Liver (tissue), 9 donors: ENCODE results near the gene ACTR10. TPM values are rescaled to one million over a fixed set of nuclear protein-coding genes. Genes with fewer than 3 reads are reported as not detected.

ENCODE experiments used
- DNase-seq: peaks from one replicate; pipeline ENCODE4 v3.0.0-alpha.2; 2017; ENCODE audit warnings: low spot score
- H3K27ac ChIP-seq, 2 donors: one replicate each; pipeline ENCODE4 v1.7.0; 2013; ENCODE audit warnings: inconsistent platforms in 2 of 2, low read length in 2 of 2, control low read depth in 1 of 2, low read depth in 1 of 2, mild to moderate bottlenecking in 1 of 2
- H3K27me3 ChIP-seq, 4 donors: one replicate each; pipeline versions ENCODE4 v1.6.1 to v1.7.0; 2013; ENCODE audit warnings: low read length in 3 of 4, inconsistent platforms in 1 of 4, mild to moderate bottlenecking in 1 of 4, moderate library complexity in 1 of 4; ENCODE audit not compliant: control insufficient read depth in 4 of 4, insufficient read depth in 4 of 4
- H3K36me3 ChIP-seq, 4 donors: one replicate each; pipeline versions ENCODE4 v1.6.1 to v1.7.0; 2013; ENCODE audit warnings: low read length in 3 of 4, mild to moderate bottlenecking in 3 of 4, low read depth in 1 of 4, moderate library complexity in 1 of 4; ENCODE audit not compliant: control insufficient read depth in 4 of 4, insufficient read depth in 3 of 4
- H3K4me1 ChIP-seq, 4 donors: one replicate each; pipeline versions ENCODE4 v1.6.1 to v1.7.0; 2013; ENCODE audit warnings: low read length in 3 of 4, mild to moderate bottlenecking in 3 of 4, moderate library complexity in 1 of 4; ENCODE audit not compliant: control insufficient read depth in 4 of 4, insufficient read depth in 4 of 4
- H3K4me3 ChIP-seq, 3 donors: one replicate each; pipeline versions ENCODE4 v1.6.1 to v1.7.0; 2013; ENCODE audit warnings: low read length in 3 of 3, control low read depth in 1 of 3, low read depth in 1 of 3, mild to moderate bottlenecking in 1 of 3
- H3K9ac ChIP-seq, 2 donors: one replicate each; pipeline ENCODE4 v1.7.0; 2013; ENCODE audit warnings: low read length in 2 of 2, mild to moderate bottlenecking in 2 of 2, moderate library complexity in 2 of 2, control low read depth in 1 of 2, low read depth in 1 of 2
- H3K9me3 ChIP-seq, 4 donors: one replicate each; pipeline versions ENCODE4 v1.6.1 to v1.7.0; 2013; ENCODE audit warnings: low read length in 3 of 4; ENCODE audit not compliant: control insufficient read depth in 4 of 4
- FOXA1 ChIP-seq: IDR thresholded peaks from 2 replicates; pipeline ENCODE4 v1.6.1; 2016; ENCODE audit warnings: antibody characterized with exemption
- HNF4G ChIP-seq: IDR thresholded peaks from 2 replicates; pipeline ENCODE4 v1.6.1; 2016; ENCODE audit warnings: antibody characterized with exemption
- JUND ChIP-seq, 2 donors: IDR thresholded peaks; 2 replicates each; pipeline ENCODE4 v1.6.1; 2016; ENCODE audit warnings: antibody characterized with exemption in 2 of 2
- NR2F2 ChIP-seq: IDR thresholded peaks from 2 replicates; pipeline ENCODE4 v1.6.1; 2016; ENCODE audit warnings: antibody characterized with exemption
- RXRA ChIP-seq, 2 donors: IDR thresholded peaks; 2 replicates each; pipeline ENCODE4 v1.6.1; 2017 to 2018; ENCODE audit warnings: antibody characterized with exemption in 2 of 2, mild to moderate bottlenecking in 1 of 2
- SP1 ChIP-seq: IDR thresholded peaks from 2 replicates; pipeline ENCODE4 v1.6.1; 2018; ENCODE audit warnings: antibody characterized with exemption, mild to moderate bottlenecking
- TAF1 ChIP-seq: conservative IDR thresholded peaks from 2 replicates; pipeline ENCODE4 v1.6.1; 2016; ENCODE audit warnings: antibody characterized with exemption, mild to moderate bottlenecking
- YY1 ChIP-seq: IDR thresholded peaks from 2 replicates; pipeline ENCODE4 v1.6.1; 2016; ENCODE audit warnings: antibody characterized with exemption, mild to moderate bottlenecking
- WGBS: extraction: QIAGEN DNeasy Blood & Tissue Kit; methylation state at CpG from one replicate; pipeline ENCODE4 v1.1.7; 2013; 5-methylcytosine and 5-hydroxymethylcytosine counted together
- polyA plus RNA-seq, 2 donors: library from polyadenylated mRNA; stranded (reverse) in 1 of 2; unstranded in 1 of 2; fragments of 200-250 nt in 1 of 2; fragments of >200 nt in 1 of 2; fragmentation: Nextera tagmentation in 1 of 2; extraction: Ambion mirVana in 1 of 2; gene quantifications; one replicate each; pipeline versions ENCODE4 v1.2.1 to v1.2.3, GENCODE V29; 2013 to 2015
- total RNA-seq, 2 donors: library from RNA; depleted of rRNA; stranded (reverse); fragments of >200 nt; gene quantifications; one replicate each; pipeline ENCODE4 v1.2.3, GENCODE V29; 2014
- TF ChIP-seq, protein P1 (sequence below): IDR thresholded peaks from 2 replicates; pipeline ENCODE4 v1.6.1; 2016; ENCODE audit warnings: antibody characterized with exemption
- TF ChIP-seq, protein P2 (sequence below): IDR thresholded peaks from 2 replicates; pipeline ENCODE4 v1.6.1; 2016; ENCODE audit warnings: antibody characterized with exemption
- TF ChIP-seq, protein P3 (sequence below): fragments of 150-350 bp; IDR thresholded peaks from 2 replicates; pipeline ENCODE4 v1.5.1; 2017; ENCODE audit warnings: improper control_type of control experiment, low read depth, low read length; ENCODE audit not compliant: missing input control
- donor health status: healthy.
- donor health status: healthy.
- donor health status: healthy.
- donor health status: healthy.
- donor health status: healthy.

The ACTR10 gene
- total and polyA plus RNA-seq, 4 donors = 19.2 to 42.0 (median 25.2) TPM

DNA sequence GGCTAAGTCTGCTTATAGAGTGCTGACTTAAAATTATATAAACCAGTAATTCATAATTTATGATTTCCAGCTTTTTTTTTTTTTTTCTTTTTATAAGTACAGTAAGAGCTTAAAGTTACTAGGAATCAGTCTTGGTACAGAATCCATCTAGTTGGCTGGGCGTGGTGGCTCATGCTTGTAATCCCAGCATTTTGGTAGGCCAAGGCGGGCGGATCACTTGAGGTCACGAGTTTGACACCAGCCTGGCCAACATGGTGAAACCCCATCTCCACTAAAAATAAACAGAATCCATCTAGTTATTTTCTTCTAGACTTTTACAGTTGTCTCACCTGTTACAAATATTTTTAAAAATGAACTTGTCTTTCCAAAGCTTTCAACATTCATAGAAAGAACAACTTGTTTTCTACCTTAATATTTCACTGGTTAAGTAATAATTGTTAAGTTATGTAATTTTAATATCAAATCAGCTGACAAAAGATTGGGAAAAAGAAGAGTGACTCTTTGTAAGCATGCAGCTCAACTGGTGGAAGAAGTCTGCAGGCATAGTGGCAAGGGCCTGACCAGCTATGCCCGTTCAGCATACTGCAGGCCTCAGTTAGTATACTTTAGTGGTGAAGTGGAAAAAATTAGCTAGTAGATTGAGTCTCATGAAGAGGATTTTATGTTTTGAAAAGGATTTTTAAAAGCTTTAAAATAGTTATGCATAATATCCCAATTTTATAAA, 27.3 kb downstream of the ACTR10 start:
- 98% methylated on average over 5 of the region's 5 CpGs for WGBS
- no peak for DNase-seq
- H3K36me3 ChIP-seq = peaks cover 1 to 6% (median 6%) of the 10 kb centered on the region in 4 donors
- no peaks in the 10 kb centered on the region for H3K9me3 ChIP-seq
- TF ChIP-seq NR2F2 = no peak
- no peak for TF ChIP-seq FOXA1
- no peak for TF ChIP-seq JUND (IDR thresholded peaks at IDR 0.05)
- TF ChIP-seq SP1 = no peak
- TF ChIP-seq, protein P1, sequence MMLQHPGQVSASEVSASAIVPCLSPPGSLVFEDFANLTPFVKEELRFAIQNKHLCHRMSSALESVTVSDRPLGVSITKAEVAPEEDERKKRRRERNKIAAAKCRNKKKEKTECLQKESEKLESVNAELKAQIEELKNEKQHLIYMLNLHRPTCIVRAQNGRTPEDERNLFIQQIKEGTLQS = no peak
- TF ChIP-seq, protein P2, sequence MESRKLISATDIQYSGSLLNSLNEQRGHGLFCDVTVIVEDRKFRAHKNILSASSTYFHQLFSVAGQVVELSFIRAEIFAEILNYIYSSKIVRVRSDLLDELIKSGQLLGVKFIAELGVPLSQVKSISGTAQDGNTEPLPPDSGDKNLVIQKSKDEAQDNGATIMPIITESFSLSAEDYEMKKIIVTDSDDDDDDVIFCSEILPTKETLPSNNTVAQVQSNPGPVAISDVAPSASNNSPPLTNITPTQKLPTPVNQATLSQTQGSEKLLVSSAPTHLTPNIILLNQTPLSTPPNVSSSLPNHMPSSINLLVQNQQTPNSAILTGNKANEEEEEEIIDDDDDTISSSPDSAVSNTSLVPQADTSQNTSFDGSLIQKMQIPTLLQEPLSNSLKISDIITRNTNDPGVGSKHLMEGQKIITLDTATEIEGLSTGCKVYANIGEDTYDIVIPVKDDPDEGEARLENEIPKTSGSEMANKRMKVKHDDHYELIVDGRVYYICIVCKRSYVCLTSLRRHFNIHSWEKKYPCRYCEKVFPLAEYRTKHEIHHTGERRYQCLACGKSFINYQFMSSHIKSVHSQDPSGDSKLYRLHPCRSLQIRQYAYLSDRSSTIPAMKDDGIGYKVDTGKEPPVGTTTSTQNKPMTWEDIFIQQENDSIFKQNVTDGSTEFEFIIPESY = no peak
- TF ChIP-seq YY1 = no peak
- TF ChIP-seq, protein P3, sequence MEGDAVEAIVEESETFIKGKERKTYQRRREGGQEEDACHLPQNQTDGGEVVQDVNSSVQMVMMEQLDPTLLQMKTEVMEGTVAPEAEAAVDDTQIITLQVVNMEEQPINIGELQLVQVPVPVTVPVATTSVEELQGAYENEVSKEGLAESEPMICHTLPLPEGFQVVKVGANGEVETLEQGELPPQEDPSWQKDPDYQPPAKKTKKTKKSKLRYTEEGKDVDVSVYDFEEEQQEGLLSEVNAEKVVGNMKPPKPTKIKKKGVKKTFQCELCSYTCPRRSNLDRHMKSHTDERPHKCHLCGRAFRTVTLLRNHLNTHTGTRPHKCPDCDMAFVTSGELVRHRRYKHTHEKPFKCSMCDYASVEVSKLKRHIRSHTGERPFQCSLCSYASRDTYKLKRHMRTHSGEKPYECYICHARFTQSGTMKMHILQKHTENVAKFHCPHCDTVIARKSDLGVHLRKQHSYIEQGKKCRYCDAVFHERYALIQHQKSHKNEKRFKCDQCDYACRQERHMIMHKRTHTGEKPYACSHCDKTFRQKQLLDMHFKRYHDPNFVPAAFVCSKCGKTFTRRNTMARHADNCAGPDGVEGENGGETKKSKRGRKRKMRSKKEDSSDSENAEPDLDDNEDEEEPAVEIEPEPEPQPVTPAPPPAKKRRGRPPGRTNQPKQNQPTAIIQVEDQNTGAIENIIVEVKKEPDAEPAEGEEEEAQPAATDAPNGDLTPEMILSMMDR = no peak
- TF ChIP-seq TAF1 = no peak
- no peak for TF ChIP-seq RXRA (IDR thresholded peaks at IDR 0.05)
- TF ChIP-seq HNF4G = no peak
- H3K4me3 ChIP-seq = no peak overlapping the region
- H3K9ac ChIP-seq = no peak overlapping the region
- H3K4me1 ChIP-seq = no peaks in the 10 kb centered on the region
- no peaks in the 10 kb centered on the region for H3K27me3 ChIP-seq
- no peak overlapping the region for H3K27ac ChIP-seq

DNA sequence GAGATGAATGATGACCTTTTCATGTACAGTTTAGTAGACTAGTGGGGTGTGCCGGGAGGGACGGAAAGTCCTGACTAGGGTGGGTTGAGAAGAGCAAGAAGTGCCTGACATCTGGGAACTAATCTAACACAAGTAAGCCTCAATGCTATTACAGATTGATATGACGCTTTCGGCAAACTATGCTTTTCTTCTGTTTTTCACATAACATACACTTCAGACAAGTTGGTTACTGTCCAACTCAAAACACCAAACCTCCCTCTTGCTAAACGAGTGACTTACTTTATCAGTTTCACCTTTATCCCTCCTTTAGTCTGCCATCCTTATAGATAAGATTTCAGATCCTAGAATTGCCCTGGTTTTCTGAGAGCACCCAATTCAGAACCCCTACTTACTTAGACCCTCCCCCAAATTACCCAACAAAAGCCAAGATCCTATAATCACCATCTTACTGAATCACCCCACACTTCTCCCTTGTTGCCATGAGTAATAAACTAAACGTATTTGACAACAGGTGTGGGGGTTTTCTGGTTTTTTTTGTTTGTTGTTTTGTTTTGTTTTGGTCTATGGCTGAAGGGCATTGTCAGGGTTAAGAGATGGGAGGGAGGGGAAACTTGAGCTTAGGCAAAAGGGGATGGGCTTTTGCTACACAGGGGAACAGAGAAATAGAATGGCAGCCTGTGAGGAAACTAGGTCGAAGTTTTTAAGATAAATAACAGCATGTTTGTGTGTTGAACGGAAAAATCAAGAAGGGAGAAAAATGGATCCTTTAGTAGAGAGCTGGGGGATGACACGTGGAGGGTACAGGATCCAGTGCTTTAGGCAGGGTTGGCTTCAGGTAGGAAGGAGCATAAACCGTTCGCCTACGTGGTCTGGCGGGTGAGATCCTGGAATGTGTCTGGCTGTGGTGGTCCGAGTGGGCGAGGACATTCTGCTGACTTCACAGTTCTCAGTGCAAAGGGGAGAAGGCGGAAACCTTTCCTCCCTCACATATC, 38.6 kb downstream of the ACTR10 start:
- Histone ChIP-seq H3K4me3 (peak overlapping the region; percentile 47 to 84 (median 64)), H3K9ac (peak overlapping the region; percentile 50 to 99), H3K27me3 (no peaks in the 10 kb centered on the region), H3K9me3 (no peaks in the 10 kb centered on the region), H3K36me3 (no peaks in the 10 kb centered on the region), H3K4me1 (peaks cover 0 to 26% (median 13%) of the 10 kb centered on the region in 4 donors), H3K27ac (peak overlapping the region; percentile 94 to 98)
- 28% methylated on average over 16 of the region's 16 CpGs for WGBS
- DNase-seq = peak; percentile 46
- TF ChIP-seq SP1 (peak; percentile 8), RXRA (IDR thresholded peaks at IDR 0.05) (no peak)
